ENCODE results near the gene TTC7B.

Gene TTC7B

DNA sequence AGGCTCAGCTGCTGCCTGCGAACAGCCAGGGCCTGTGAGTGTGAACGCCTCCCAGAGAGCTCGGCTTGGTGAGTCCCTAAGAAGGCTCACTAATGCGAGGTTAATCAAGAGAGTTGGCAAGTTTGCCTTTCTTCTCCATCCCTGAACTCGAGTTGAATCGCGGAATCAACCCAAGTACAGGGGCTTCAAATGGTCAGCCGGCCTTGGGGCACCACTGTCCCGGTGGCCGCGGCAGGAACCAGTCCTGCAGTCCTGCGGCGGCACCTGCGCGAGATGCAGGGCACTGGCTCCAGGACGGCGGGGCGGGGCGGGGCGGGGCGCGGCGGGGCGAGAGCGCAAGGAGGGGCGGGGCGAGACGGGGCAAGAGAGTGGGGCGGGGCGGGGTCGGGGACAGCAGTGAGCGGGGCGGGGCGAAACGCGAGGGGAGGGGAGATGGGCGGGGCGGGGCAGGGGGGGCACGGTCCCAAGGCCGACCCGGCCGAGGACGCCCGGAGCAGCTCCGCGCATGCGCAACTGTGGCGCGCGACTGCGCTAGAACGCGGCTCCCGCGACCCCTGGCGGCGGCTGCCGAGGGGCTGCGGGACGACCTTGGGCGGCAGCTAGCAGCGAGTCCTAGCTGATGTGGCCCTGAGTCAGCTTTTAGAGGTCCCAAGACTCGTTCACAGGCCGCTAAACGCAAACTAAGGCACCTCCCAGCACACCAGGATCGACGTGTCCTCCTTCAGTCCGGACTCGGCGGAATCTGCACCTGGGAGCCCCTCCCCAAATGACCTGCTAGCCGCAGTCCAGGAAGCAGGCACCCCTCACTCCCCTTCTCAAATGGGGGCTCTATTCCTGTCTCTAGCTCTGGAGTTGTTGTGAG is 58.0 kb downstream of the TTC7B start:
- TF ChIP-seq, protein P1, sequence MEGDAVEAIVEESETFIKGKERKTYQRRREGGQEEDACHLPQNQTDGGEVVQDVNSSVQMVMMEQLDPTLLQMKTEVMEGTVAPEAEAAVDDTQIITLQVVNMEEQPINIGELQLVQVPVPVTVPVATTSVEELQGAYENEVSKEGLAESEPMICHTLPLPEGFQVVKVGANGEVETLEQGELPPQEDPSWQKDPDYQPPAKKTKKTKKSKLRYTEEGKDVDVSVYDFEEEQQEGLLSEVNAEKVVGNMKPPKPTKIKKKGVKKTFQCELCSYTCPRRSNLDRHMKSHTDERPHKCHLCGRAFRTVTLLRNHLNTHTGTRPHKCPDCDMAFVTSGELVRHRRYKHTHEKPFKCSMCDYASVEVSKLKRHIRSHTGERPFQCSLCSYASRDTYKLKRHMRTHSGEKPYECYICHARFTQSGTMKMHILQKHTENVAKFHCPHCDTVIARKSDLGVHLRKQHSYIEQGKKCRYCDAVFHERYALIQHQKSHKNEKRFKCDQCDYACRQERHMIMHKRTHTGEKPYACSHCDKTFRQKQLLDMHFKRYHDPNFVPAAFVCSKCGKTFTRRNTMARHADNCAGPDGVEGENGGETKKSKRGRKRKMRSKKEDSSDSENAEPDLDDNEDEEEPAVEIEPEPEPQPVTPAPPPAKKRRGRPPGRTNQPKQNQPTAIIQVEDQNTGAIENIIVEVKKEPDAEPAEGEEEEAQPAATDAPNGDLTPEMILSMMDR (conservative IDR thresholded peaks at IDR 0.05; ENCODE audit: low read depth, low read length): peak; percentile 53
- Histone ChIP-seq H3K9ac (peak overlapping the region; percentile 47; the same call in 1 of the 2 replicates), H3K27me3 (ENCODE audit: insufficient read depth, low read depth) (no peaks in the 10 kb centered on the region), H3K4me3 (IDR thresholded peaks at IDR 0.05; ENCODE audit: insufficient read depth, low read depth, low read length) (no peak overlapping the region), H3K27ac (0 out of 2 replicates have a peak overlapping the region, but pooled peaks have one; percentile 30), H2AFZ (ENCODE audit: low read depth) (peak overlapping the region; percentile 83), H3K79me2 (ENCODE audit: insufficient read depth, low read depth) (no peaks in the 10 kb centered on the region), H3K4me1 (ENCODE audit: low read depth, poor library complexity, severe bottlenecking) (peaks cover 8% of the 10 kb centered on the region), H3K4me2 (peak overlapping the region; percentile 63), H4K20me1 (ENCODE audit: insufficient read depth) (no peaks in the 10 kb centered on the region), H3K36me3 (ENCODE audit: insufficient read depth) (no peaks in the 10 kb centered on the region)

DNA sequence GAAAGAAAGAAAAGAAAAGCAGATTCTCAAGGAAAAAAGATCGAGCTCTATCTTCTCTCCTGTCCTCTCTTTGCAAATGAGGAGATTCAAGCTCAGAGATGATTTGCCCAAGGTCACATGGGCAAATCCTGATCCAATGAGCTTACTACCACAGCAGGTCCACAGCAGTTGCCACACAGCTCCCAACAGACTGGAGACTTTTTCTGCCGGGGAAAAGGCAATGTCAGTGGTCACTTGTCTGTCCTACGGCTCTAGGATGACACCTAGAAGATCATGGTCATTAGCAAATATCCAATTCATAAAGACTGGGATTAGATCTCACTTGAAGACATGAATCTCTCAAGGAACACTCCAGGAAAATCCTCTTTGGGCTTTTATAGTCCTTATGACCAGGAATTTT is 58.8 kb downstream of the TTC7B start:
- Histone ChIP-seq H3K4me3 (IDR thresholded peaks at IDR 0.05; ENCODE audit: insufficient read depth, low read depth, low read length) (no peak overlapping the region), H2AFZ (ENCODE audit: low read depth) (no peak overlapping the region)
- TF ChIP-seq, protein P1 (conservative IDR thresholded peaks at IDR 0.05; ENCODE audit: low read depth, low read length): no peak

DNA sequence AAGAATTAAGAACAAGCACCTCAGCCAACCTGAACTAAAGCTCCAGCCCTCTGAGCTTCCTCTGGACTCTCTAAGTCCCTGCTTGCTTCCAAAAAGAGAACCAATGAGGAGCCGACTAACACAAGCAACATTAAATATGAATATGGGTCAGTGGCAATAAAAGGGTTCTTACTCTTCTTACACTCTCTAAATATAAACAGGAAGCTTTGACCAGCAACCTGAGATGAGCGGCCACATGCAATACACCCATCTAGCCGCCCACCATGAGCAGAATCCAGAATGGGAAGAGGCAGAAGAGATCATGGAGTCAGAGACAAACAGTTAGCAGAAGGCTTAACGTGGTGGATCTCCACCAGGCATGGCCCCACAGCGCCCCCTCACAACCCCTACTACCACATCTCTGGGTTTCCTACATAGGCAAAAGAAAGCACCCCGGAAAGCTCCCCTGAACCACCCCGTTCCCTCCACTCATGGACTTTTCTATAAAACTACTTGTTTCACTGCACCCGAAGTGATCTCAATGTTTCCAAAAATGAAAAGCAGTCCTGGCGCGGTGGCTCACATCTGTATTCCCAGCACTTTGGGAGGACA is 59.4 kb downstream of the TTC7B start:
- TF ChIP-seq, protein P1 (conservative IDR thresholded peaks at IDR 0.05; ENCODE audit: low read depth, low read length): no peak
- Histone ChIP-seq H2AFZ (ENCODE audit: low read depth) (no peak overlapping the region), H3K79me2 (ENCODE audit: insufficient read depth, low read depth) (no peaks in the 10 kb centered on the region), H4K20me1 (ENCODE audit: insufficient read depth) (no peaks in the 10 kb centered on the region), H3K27ac (no peak overlapping the region), H3K4me3 (IDR thresholded peaks at IDR 0.05; ENCODE audit: insufficient read depth, low read depth, low read length) (no peak overlapping the region), H3K4me2 (no peak overlapping the region), H3K27me3 (ENCODE audit: insufficient read depth, low read depth) (no peaks in the 10 kb centered on the region), H3K9ac (no peak overlapping the region), H3K36me3 (ENCODE audit: insufficient read depth) (no peaks in the 10 kb centered on the region), H3K4me1 (ENCODE audit: low read depth, poor library complexity, severe bottlenecking) (peaks cover 8% of the 10 kb centered on the region)

More for the DNA sequence above, 58.8 kb downstream of the TTC7B start:
- no peak overlapping the region for H3K27ac ChIP-seq
- no peaks in the 10 kb centered on the region for H3K79me2 ChIP-seq (ENCODE audit: insufficient read depth, low read depth)
- H3K4me1 ChIP-seq (ENCODE audit: low read depth, poor library complexity, severe bottlenecking): peaks cover 8% of the 10 kb centered on the region
- H4K20me1 ChIP-seq (ENCODE audit: insufficient read depth): no peaks in the 10 kb centered on the region
- H3K27me3 ChIP-seq (ENCODE audit: insufficient read depth, low read depth): no peaks in the 10 kb centered on the region
- no peak overlapping the region for H3K9ac ChIP-seq
- H3K4me2 ChIP-seq: peak overlapping the region; percentile 57; the same call in 1 of the 2 replicates
- H3K36me3 ChIP-seq (ENCODE audit: insufficient read depth): no peaks in the 10 kb centered on the region

DNA sequence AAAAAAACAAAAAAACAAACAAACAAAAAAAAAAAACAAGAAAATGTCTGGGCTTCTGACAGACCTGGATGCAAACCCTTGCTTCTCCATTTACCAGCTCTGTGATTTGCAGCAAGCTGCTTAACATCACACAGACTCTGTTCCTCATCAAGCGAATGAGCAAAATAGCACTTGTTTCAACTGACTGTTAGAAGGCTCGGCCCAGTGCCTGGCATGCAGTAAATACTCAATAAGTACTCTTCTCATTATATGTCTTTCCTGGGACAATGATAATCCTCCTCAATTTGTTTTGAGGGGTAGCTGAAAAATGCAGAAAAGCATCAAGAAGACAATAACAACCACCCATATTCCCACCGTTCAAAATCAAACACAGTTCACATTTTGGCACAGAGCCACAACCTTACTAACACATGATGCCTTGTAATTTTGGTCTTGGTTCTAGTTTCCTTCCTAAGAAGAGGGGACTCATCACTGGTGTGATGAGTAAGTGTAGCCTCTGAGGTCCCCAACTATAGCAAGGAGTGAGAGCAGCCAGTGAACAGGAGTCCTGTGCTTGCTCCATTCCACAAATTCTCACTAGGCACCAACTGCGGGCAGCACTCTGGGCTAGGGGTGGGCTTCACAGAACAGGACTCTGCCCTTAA is 60.4 kb downstream of the TTC7B start:
- no peak overlapping the region for H3K27ac ChIP-seq
- no peaks in the 10 kb centered on the region for H3K36me3 ChIP-seq (ENCODE audit: insufficient read depth)
- no peak overlapping the region for H2AFZ ChIP-seq (ENCODE audit: low read depth)
- TF ChIP-seq, protein P1 (conservative IDR thresholded peaks at IDR 0.05; ENCODE audit: low read depth, low read length): no peak
- H3K4me3 ChIP-seq (IDR thresholded peaks at IDR 0.05; ENCODE audit: insufficient read depth, low read depth, low read length): no peak overlapping the region
- H3K79me2 ChIP-seq (ENCODE audit: insufficient read depth, low read depth): no peaks in the 10 kb centered on the region
- H3K27me3 ChIP-seq (ENCODE audit: insufficient read depth, low read depth): no peaks in the 10 kb centered on the region
- no peak overlapping the region for H3K9ac ChIP-seq
- peaks cover 8% of the 10 kb centered on the region for H3K4me1 ChIP-seq (ENCODE audit: low read depth, poor library complexity, severe bottlenecking)
- no peaks in the 10 kb centered on the region for H4K20me1 ChIP-seq (ENCODE audit: insufficient read depth)
- no peak overlapping the region for H3K4me2 ChIP-seq

Measured in KMS-11 (cell line).